Hepatocyte (in vitro differentiated cells): Measurements from ENCODE around the gene SH3BP2. TPM values are rescaled to one million over a fixed set of nuclear protein-coding genes. Genes with fewer than 3 reads are reported as not detected.

ENCODE experiments used
- DNase-seq: peaks from one replicate; pipeline ENCODE4 v3.0.0-alpha.2; 2016; ENCODE audit warnings: low spot score
- H2AFZ ChIP-seq: fragments of 200-600 bp; sonication (generic); 2 replicates; pipeline ENCODE4 v1.6.0; 2016; ENCODE audit warnings: antibody characterized with exemption, mild to moderate bottlenecking
- H3K27ac ChIP-seq: fragments of 200-600 bp; sonication (generic); 2 replicates; pipeline ENCODE4 v1.5.1; 2016; ENCODE audit warnings: mild to moderate bottlenecking
- H3K27me3 ChIP-seq: fragments of 200-600 bp; sonication (generic); 2 replicates; pipeline ENCODE4 v1.6.1; 2016
- H3K36me3 ChIP-seq: fragments of 200-600 bp; sonication (generic); replicated peaks from 2 replicates; pipeline ENCODE4 v1.5.1; 2016; ENCODE audit warnings: low read depth; ENCODE audit not compliant: insufficient read depth
- H3K4me1 ChIP-seq: fragments of 200-600 bp; sonication (generic); 2 replicates; pipeline ENCODE4 v1.5.1; 2016; ENCODE audit warnings: mild to moderate bottlenecking, moderate library complexity; ENCODE audit not compliant: insufficient read depth
- H3K4me2 ChIP-seq: fragments of 200-600 bp; sonication (generic); 2 replicates; pipeline ENCODE4 v1.6.0; 2016
- H3K4me3 ChIP-seq: fragments of 200-600 bp; sonication (generic); 2 replicates; pipeline ENCODE4 v1.5.1; 2016; ENCODE audit warnings: mild to moderate bottlenecking
- H3K79me2 ChIP-seq: fragments of 200-600 bp; sonication (generic); 2 replicates; pipeline ENCODE4 v1.6.0; 2017; ENCODE audit warnings: mild to moderate bottlenecking
- H3K9me2 ChIP-seq: fragments of 200-600 bp; sonication (generic); replicated peaks from 2 replicates; pipeline ENCODE4 v1.6.0; 2017; ENCODE audit warnings: mild to moderate bottlenecking; ENCODE audit not compliant: insufficient read depth
- H3K9me3 ChIP-seq: fragments of 200-600 bp; sonication (generic); 2 replicates; pipeline ENCODE4 v1.5.1; 2016; ENCODE audit warnings: low read depth, mild to moderate bottlenecking
- H4K20me1 ChIP-seq: fragments of 200-600 bp; sonication (generic); 2 replicates; pipeline ENCODE4 v1.6.0; 2016; ENCODE audit warnings: mild to moderate bottlenecking; ENCODE audit not compliant: insufficient read depth, poor library complexity, severe bottlenecking
- EZH2 ChIP-seq: fragments of 200-600 bp; sonication (generic); IDR thresholded peaks from 2 replicates; pipeline ENCODE4 v1.6.1; 2016; ENCODE audit warnings: antibody characterized with exemption, mild to moderate bottlenecking, borderline replicate concordance
- EZH2phosphoT487 ChIP-seq: fragments of 200-600 bp; sonication (generic); IDR thresholded peaks from one replicate; pipeline ENCODE4 v1.6.1; 2018; ENCODE audit warnings: antibody characterized with exemption, mild to moderate bottlenecking, low read depth, moderate library complexity; ENCODE audit not compliant: unreplicated experiment, severe bottlenecking
- WGBS: methylation state at CpG from one replicate; pipeline ENCODE4 v1.1.6; 2016; ENCODE audit warnings: low lambda C conversion rate; ENCODE audit errors: missing lambda C conversion rate; 5-methylcytosine and 5-hydroxymethylcytosine counted together
- polyA plus RNA-seq: library from polyadenylated mRNA; unstranded; fragments of >200 nt; fragmentation: Nextera tagmentation; extraction: Ambion mirVana; gene quantifications from 2 replicates; pipeline ENCODE4 v1.2.1, GENCODE V29; 2016
- total RNA-seq: library from RNA; depleted of rRNA; stranded (reverse); fragments of >200 nt; gene quantifications from 2 replicates; pipeline ENCODE4 v1.2.3, GENCODE V29; 2014
- TF ChIP-seq, protein P1 (sequence below): fragments of 200-600 bp; sonication (generic); IDR thresholded peaks from 2 replicates; pipeline ENCODE4 v1.5.1; 2016; ENCODE audit warnings: antibody characterized with exemption, mild to moderate bottlenecking; ENCODE audit not compliant: poor library complexity

The SH3BP2 gene
- total and polyA plus RNA-seq, 2 experiments from 2014 or later, result 24.3 to 25.7 TPM

DNA sequence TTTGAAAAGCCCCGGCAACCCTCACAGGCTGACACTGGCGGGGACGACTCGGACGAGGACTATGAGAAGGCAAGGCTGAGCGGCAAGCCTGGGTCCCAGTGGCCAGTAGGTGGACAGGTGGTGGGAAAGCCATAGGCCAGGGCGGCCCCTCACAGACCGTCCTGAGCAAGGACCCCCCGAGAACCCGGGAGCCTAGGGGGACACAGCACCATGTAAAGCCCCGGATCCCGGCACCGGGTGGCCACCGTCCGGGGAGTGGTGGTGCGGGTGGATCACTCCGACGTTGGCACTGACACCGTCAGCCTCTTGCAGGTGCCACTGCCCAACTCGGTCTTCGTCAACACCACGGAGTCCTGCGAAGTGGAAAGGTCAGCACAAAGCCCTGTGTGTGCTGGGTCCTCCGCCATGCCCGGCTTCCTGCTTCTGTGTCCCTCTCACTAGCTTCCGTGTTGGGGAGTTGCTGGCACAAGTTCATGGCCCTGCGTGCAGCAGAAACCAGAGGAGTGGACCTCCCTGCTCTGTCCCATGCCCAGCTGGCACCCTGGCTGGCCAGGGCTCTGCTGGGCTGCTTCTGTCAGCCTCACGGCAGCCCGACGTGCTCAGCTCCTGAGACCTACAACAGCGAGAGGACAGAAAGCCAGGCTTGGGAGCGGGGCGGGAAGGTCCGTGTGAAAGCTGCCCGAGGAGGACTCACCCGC lies 38.9 kb downstream of the SH3BP2 start:
- 96% methylated on average over 32 of the region's 36 CpGs for WGBS
- H2AFZ ChIP-seq, result no peak overlapping the region
- no peaks in the 10 kb centered on the region for H3K79me2 ChIP-seq
- H3K4me1 ChIP-seq, result no peaks in the 10 kb centered on the region
- TF ChIP-seq, protein P1, sequence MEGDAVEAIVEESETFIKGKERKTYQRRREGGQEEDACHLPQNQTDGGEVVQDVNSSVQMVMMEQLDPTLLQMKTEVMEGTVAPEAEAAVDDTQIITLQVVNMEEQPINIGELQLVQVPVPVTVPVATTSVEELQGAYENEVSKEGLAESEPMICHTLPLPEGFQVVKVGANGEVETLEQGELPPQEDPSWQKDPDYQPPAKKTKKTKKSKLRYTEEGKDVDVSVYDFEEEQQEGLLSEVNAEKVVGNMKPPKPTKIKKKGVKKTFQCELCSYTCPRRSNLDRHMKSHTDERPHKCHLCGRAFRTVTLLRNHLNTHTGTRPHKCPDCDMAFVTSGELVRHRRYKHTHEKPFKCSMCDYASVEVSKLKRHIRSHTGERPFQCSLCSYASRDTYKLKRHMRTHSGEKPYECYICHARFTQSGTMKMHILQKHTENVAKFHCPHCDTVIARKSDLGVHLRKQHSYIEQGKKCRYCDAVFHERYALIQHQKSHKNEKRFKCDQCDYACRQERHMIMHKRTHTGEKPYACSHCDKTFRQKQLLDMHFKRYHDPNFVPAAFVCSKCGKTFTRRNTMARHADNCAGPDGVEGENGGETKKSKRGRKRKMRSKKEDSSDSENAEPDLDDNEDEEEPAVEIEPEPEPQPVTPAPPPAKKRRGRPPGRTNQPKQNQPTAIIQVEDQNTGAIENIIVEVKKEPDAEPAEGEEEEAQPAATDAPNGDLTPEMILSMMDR, result no peak
- TF ChIP-seq EZH2 (no peak), EZH2phosphoT487 (no peak)
- no peaks in the 10 kb centered on the region for H3K36me3 ChIP-seq
- DNase-seq, result no peak
- no peaks in the 10 kb centered on the region for H3K9me2 ChIP-seq
- no peak overlapping the region for H3K4me3 ChIP-seq
- no peak overlapping the region for H3K4me2 ChIP-seq
- no peaks in the 10 kb centered on the region for H3K9me3 ChIP-seq
- H4K20me1 ChIP-seq, result no peaks in the 10 kb centered on the region
- H3K27ac ChIP-seq, result no peak overlapping the region
- no peaks in the 10 kb centered on the region for H3K27me3 ChIP-seq

DNA sequence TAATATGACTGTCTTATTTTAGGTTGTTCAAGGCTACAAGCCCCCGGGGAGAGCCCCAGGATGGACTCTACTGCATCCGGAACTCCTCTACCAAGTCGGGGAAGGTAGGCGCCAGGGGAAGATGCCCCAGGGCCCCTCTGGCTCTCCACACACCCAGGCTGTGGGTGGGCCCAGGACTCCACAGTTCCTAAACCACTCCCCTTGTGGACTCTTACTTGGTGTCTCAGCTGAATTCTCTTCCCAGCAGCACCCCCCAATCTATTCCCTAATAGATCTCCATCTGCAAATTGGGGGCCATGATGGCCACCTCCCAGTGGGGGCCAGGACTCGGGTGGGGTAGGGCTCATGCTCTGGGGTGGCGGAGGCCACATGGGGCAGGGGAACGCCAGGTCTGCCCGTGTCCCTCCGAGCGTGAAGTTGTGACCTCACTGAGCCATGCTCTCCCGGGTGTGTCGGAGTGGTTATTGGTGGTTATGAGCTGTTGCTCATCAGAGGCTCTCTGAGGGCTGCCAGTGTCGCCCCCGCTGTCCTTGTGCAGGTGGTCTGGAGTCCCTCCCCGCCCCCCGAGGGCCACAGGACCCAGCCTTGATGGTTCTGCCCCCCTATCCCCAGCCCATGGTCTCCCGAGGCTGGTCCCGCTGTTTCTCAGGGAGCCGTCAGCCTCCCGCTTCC lies 39.6 kb downstream of the SH3BP2 start:
- 97% methylated on average over 7 of the region's 20 CpGs for WGBS
- Histone ChIP-seq H3K4me3 (no peak overlapping the region), H3K9me3 (no peaks in the 10 kb centered on the region), H3K36me3 (no peaks in the 10 kb centered on the region), H3K4me1 (no peaks in the 10 kb centered on the region), H2AFZ (no peak overlapping the region), H3K27ac (no peak overlapping the region), H3K27me3 (no peaks in the 10 kb centered on the region), H3K79me2 (no peaks in the 10 kb centered on the region), H3K9me2 (no peaks in the 10 kb centered on the region), H4K20me1 (no peaks in the 10 kb centered on the region), H3K4me2 (no peak overlapping the region)
- DNase-seq, result no peak
- TF ChIP-seq, protein P1, result no peak
- TF ChIP-seq EZH2phosphoT487, result no peak
- TF ChIP-seq EZH2, result no peak

DNA sequence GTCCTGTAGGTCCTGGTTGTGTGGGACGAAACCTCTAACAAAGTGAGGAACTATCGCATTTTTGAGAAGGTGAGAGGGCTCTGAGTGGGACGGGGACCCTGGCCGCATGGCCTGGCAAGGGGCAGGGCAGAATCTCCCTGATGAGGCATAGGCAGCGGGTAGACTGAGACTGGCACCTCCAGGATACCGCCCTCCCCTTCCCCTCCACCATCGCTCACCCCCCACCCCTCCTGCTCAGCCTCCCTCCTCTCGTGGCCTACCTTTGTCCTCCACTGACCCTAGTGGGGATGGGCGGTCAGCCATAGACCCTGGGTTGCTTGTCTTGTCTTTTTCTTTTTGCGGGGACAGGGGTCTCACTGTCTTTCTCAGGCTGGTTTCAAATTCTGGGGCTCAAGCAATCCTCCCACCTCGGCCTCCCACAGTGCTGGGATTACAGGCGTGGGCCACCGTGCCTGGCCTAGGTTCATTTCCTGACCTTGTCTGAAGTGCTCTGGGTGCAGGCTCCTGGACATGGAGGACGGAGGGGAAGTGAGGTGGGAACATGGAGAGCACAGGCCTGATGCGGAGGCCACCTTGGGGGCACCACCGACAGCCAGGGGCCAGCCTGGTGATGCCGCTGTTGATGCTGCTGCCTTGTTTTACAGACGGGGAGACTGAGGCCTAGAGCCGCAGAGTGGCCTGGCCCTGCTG lies 40.2 kb downstream of the SH3BP2 start:
- DNase-seq, result no peak
- no peak overlapping the region for H3K27ac ChIP-seq
- no peaks in the 10 kb centered on the region for H3K36me3 ChIP-seq
- H3K4me1 ChIP-seq, result no peaks in the 10 kb centered on the region
- no peaks in the 10 kb centered on the region for H3K9me2 ChIP-seq
- H3K9me3 ChIP-seq, result no peaks in the 10 kb centered on the region
- no peaks in the 10 kb centered on the region for H4K20me1 ChIP-seq
- TF ChIP-seq EZH2 (no peak), EZH2phosphoT487 (no peak)
- TF ChIP-seq, protein P1, result no peak
- H2AFZ ChIP-seq, result no peak overlapping the region
- H3K4me3 ChIP-seq, result no peak overlapping the region
- H3K79me2 ChIP-seq, result no peaks in the 10 kb centered on the region
- no peaks in the 10 kb centered on the region for H3K27me3 ChIP-seq
- no peak overlapping the region for H3K4me2 ChIP-seq
- WGBS, result 96% methylated on average over 17 of the region's 19 CpGs
